HG03280 (cell line): ENCODE results near the gene KLF15.
"Not testable (repeated sequence)": the region's sequence is repeated elsewhere in the genome, so short reads cannot be mapped to it uniquely, and the experiment has no call there.

Source experiments
- ATAC-seq: cut with Tn5 transposase; IDR thresholded peaks from one replicate; pipeline ENCODE4 v1.9.1; 2021; ENCODE audit warnings: mild to moderate bottlenecking, moderate library complexity; ENCODE audit not compliant: unreplicated experiment

The KLF15 gene

GRCh38 chr3:126348308-126348920, 8.8 kb downstream of the KLF15 start:
- ATAC-seq, result no peak

GRCh38 chr3:126347543-126348161, 9.6 kb downstream of the KLF15 start:
- ATAC-seq, result no peak

DNA sequence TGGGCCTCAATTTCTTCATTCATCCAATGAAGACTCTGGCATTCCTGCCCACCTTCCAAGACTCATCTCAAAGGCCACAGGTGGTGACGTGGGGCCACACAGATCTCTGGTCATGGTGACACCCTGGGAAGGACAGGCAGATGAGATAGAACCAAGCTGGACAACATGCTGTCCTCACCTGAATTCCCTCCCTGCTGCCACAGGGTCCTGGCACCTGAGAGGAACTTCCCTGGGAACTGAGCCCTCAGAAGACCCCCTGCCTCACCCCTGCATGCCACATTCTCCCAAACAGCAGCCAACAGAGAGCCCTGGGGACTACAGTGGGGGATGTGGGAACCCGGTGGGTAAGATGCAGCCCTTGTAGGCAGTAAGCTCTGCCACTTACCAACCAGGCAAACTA, 10.7 kb downstream of the KLF15 start:
- ATAC-seq, result no peak

- ATAC-seq, result no peak
These were observed 11.4 kb downstream of the KLF15 start for GRCh38 chr3:126345641-126346460.

DNA sequence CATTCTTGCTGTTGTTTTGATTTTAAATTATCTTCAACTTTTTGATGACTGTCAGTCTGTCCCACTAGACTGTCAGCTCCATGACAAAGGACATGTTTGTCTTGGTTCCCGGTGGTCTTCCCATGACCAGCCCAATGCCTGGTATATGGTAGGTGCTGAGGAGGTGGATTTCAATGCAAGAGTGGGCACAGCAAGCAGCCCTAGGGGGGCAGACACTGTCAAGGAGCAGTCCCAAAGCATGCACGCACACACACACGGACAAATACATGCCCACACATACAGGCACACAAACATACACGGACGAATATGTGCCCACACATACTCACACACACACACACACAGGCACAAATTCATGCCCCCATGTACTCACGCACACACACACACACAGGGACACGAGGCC, 12.0 kb downstream of the KLF15 start:
- no peak for ATAC-seq

DNA sequence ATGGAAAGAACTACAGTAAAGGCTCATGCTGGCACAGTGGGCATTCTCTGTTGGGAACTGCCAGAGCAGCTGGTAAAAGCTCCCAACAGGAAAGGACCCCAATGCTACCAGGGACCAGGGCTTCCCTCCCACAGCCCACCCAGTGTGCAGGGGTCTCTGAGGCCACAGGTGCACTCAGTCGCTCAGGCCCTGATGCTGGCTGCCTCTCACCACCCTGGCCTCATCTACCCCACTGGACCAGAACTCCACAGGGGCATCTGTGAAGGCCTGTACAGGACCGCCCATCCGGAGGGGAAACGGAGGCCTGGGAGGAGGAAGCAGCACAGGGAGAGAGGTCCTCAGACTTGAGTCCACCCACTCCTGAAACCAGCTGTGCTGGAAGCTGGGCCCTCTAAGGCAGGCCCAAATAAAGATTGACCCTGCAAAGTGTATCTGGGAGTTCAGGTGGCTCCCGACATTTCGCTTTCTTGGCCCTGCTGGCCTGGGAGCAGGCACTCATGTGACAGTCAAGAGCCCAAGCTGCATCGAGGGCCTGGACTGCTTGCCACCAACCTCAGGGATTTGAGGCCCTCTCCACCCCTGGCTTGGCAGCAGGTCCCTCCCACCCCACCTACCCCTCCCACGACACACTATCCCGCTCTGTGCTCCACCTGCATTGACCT, 12.7 kb downstream of the KLF15 start:
- no peak for ATAC-seq

DNA sequence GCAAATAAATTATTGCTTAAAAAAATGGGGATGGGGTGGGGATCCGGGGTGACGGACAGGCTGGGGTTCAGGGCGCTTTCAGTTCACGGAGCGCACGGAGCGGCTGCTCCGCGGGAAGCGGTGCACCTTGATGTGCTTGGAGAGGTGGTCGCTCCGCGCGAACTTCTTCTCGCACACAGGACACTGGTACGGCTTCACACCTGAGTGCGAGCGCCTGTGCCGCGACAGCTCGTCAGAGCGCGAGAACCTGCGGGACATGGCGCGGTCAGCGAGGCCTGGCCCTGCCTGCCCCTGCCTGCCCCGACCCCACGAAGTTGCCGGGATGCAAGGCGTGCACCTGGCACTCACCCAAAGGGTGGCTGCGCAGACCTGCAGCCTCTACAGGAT, 13.6 kb downstream of the KLF15 start:
- no peak for ATAC-seq

DNA sequence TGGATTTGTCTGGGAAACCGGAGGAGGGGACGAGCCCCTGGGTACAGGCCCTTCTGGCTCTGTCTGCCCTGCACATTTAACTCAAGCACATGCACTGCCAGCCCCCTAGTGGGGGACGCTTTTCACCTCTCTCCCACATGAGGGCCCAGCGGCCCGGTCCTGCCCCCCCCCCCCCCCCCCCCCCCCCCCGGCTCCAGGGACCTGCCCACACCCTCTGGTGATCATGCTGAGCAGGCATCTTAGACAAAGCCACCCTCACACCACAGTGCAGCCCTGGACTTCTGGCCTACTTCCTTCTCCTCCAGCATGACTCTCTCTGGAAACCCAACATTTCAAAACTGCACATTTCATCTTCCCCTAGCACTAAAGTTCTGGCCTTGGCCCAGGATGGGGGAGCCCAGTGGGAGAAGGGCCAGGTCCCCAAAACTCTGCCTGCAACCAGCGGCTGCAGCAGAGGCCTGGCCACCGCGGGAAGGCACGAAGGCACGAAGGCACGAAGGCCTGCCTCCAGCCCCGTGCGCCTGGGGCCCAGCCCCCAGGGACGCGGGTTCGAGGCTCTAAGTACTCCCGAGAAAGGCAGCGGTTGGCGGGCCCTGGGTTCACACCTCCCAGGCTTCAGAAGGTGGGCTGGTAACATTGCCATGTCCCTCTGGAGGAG, 14.1 kb downstream of the KLF15 start:
- no peak for ATAC-seq

DNA sequence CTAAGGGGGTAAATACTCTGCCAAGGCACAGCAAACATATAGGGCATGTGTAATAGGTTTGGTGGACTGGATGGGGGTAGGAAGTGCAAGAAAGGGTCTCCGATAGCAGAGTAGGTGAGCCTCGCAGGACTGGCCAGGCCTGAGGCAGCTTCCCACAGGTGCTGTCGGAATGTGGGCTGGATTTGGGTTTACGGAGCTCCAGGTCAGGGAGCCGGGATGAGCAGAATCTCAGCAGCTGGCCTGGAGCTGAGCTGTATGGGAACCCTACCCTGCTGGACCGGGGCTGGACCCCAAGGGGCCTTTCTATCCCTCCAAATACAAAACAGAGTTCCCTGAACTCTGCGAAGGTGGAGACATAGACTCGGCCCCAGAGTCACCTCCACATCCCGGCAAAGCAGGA, 15.0 kb downstream of the KLF15 start:
- ATAC-seq, result no peak

GRCh38 chr3:126341755-126342150, 15.5 kb downstream of the KLF15 start:
- no peak for ATAC-seq

- no peak for ATAC-seq
These were observed 16.1 kb downstream of the KLF15 start for GRCh38 chr3:126340943-126341754.

DNA sequence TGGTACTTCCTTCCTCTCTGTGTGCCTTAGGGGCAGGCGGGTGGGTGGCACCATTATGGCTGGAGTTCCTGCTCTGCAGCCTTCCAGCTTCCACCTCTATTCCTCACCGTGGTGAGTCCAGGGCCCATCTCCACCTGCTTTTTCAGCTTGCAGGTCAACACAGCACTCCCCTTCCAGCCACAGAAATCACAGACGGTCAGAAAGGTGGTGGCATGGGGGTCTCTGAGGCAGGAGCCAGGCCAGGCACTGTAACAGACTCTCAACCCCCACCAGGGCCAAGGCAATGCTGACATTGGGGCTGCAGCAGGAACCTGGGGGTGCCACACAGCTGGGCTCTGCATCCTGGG, 16.6 kb downstream of the KLF15 start:
- ATAC-seq, result no peak

GRCh38 chr3:126340081-126340511, 17.1 kb downstream of the KLF15 start:
- no peak for ATAC-seq

DNA sequence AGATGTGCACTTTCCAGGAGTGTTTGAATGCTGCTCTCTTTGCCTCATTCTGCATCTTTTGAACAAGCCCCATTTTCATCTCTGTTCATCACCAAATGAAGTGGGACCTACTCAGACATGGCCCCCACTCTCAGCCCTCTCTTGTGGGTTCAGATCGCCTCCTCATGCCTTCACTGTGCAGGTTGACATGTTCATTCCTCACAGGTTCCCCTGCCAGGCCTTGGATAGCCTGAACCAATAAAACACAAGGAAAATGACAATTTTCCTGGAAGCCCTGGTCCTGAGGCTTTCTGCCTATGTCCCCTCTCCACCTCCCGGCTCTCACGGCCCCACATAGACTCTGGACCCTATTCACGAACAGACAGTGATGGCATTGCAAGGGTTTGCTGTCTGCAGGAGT, 17.7 kb downstream of the KLF15 start:
- ATAC-seq, result no peak

- ATAC-seq, result no peak
These were observed 18.4 kb downstream of the KLF15 start for GRCh38 chr3:126338790-126339288.

GRCh38 chr3:126337980-126338651, 19.1 kb downstream of the KLF15 start:
- ATAC-seq, result no peak

- ATAC-seq, result not testable (repeated sequence)
These were observed 25.3 kb downstream of the KLF15 start for GRCh38 chr3:126331812-126332336.

GRCh38 chr3:126329927-126330725, 27.1 kb downstream of the KLF15 start:
- ATAC-seq, result no peak

DNA sequence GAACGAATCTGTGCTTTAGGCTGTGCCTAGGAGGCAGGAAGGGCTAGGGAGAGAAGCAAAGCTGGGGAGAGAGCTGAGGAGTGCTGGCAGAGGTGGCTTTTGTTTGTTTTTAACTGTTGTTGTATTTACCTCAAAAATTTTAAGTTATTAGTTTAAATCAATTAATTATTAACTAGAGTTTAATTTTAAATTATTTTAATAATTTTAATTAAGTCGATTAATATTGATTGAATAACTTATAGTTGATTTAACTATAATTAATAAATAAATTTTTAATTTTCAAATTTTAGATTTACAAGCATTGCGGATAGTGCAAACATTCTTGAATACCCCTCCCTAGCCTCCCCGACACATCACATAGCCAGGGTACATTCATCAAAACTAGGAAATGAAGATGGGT, 30.6 kb downstream of the KLF15 start:
- no peak for ATAC-seq
